GM13977 (cell line): ENCODE results near the gene CDH23.

Experiments
- DNase-seq: peaks from one replicate; pipeline ENCODE4 v3.0.0; 2012; ENCODE audit warnings: low spot score
- in situ Hi-C: fragments of 300-500 bp; cut with MboI; formaldehyde crosslinking; loops from one replicate; pipeline ENCODE4 v1.12.0; 2022; ENCODE audit warnings: low sequenced_read_pairs, low pct_unique_long_range_greater_than_20kb, mixed read lengths, inconsistent platforms; ENCODE audit not compliant: unreplicated experiment
- TF ChIP-seq, protein P1 (sequence below): IDR thresholded peaks from 2 replicates; pipeline ENCODE4 v1.5.1; 2012; ENCODE audit warnings: mild to moderate bottlenecking, control low read depth; ENCODE audit not compliant: insufficient read depth; ENCODE audit errors: extremely low read depth, missing control alignments

The CDH23 gene

DNA sequence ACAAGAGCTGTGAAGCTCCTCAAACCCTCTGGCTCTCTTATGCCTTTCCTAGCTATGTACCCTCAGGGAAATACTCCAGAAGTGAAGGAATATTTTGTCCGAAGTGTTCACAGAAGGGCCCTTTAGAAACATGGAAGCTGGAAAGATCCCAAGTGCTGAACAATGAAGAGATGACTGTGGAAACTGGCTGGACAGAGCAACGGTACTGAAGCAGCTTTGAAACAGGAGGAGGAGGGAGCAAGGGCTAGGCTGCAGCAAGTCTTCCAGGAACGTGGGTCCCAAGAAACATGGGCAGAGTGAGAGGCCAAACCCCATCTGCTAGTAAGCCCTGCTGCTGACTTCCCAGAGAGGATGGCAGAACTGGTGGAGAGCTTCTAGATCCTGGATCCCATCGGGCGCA lies 457.3 kb downstream of the CDH23 start:
- in situ Hi-C loops: no loop called here
- no peak for DNase-seq
- TF ChIP-seq, protein P1, sequence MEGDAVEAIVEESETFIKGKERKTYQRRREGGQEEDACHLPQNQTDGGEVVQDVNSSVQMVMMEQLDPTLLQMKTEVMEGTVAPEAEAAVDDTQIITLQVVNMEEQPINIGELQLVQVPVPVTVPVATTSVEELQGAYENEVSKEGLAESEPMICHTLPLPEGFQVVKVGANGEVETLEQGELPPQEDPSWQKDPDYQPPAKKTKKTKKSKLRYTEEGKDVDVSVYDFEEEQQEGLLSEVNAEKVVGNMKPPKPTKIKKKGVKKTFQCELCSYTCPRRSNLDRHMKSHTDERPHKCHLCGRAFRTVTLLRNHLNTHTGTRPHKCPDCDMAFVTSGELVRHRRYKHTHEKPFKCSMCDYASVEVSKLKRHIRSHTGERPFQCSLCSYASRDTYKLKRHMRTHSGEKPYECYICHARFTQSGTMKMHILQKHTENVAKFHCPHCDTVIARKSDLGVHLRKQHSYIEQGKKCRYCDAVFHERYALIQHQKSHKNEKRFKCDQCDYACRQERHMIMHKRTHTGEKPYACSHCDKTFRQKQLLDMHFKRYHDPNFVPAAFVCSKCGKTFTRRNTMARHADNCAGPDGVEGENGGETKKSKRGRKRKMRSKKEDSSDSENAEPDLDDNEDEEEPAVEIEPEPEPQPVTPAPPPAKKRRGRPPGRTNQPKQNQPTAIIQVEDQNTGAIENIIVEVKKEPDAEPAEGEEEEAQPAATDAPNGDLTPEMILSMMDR: no peak

DNA sequence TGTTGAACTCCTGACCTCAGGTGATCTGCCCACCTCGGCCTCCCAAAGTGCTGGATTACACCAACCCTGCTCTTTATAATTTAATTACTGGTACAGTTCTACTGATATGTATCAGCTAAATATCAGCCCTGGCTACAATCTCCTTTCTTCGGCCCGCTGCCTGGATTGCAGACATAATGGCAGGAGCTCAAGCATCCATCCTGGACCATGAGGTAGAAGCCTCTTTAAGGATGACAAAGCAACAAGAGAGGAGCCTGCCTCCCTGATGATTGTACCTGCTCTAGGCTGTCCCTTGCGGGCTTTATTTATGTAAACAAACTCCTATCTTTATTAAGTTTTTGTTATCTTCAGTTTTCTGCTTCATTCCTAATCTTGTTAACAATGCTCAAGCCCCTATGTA lies 459.9 kb downstream of the CDH23 start:
- TF ChIP-seq, protein P1: no peak

DNA sequence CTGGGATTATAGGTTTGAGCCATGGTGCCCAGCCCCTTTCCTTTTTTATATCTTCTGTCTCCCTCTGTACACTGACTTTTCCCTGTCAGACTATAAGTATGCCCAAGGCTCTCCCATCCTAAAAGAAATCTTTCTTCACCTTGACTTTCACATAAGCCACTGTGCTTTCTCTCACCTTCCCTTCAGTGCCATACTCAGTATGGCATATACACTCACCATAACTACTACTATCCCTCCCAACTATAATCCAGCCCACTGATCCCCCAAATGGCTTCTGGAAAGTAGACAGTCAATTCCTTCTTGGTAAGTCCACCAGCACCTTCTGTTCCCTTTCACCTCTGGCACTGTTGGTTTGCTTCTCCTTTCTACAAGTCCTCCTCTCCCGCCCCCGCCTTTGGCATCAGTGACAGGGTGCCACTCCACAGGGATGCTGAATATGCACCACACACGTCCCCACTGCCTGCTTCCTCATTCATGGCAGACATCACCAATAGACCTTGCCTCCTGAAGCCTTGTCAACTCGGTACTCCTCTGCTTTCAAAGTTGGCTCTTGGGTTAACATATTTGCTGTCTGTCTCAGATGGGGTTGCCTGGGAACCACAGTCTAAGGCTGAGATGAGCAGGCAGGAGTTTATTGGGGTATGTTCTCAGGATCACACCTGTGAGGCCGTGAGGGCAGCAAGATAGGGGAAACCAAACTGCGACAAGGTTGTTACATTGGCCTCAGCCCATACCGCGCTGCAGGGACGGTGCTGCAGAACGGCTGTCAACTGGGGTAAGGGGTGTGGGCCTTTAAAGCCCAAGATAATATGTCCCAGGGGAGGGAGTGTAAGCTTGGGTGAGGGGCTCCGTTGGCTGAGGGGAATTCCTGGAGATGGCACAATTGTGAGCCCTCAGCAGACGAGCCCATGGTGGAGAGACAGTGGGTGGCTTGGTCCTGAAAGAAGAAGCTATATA lies 461.5 kb downstream of the CDH23 start:
- TF ChIP-seq, protein P1: no peak
- in situ Hi-C loops: no loop called here
- DNase-seq: no peak

More for the DNA sequence above, 459.9 kb downstream of the CDH23 start:
- in situ Hi-C loops: no loop called here
- DNase-seq: no peak

DNA sequence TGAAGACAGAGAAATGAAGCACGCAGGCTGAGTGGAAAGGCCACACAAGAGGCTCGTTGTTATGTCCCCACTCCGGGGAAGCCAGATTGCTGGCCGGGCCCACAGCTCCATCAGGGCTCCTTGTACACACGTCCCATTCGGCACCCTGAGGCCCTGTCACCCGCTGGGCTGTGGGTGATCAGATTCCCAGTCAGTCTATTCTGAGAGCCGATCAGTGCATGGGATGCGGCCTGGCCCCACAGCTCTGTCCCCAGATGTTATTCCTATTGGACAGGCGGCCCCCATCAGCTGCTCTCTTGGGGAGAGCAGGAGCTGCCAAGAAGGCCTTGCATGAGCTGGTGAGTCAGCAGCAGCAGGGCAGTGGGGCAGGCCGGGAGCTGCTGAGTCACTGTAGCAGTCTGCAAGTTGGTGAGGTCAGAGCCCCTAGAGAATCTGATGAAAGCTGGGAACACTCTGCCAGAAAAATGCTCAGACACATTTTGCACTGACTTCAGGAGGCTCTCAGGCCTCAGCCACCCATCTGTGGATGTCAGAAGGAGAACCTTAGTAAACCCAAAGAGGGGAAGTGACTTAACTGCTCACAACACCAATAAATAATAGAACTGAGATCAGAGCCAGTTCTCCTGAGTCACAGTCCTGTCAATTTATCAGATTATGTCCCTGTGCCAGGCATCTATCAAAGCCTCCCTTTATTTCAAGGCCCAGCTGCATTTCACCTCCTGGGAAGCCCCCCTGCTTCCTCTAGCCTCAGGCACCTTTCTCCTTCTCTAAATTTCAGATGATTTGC lies 463.7 kb downstream of the CDH23 start:
- TF ChIP-seq, protein P1: no peak
- no peak for DNase-seq
- in situ Hi-C loops: no loop called here

DNA sequence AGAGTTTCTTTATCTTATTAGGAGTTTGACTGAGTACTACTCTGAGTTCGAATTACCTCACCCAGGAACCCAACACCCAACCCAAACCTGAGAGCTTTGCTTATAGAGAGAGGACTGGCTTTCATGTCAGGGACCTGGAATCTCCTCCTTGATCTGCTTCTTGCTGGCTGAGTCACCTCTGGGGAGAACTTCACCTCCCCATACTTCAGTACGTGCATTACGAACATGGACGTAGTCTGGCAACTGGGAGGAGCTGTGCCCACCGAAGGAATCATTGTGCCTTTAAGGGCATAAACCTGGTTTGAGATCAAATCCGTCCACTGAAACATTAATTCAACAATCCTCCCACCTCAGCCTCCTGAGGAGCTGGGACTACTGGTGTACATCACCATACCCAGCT lies 466.5 kb downstream of the CDH23 start:
- in situ Hi-C loops: no loop called here
- no peak for DNase-seq
- TF ChIP-seq, protein P1: no peak

DNA sequence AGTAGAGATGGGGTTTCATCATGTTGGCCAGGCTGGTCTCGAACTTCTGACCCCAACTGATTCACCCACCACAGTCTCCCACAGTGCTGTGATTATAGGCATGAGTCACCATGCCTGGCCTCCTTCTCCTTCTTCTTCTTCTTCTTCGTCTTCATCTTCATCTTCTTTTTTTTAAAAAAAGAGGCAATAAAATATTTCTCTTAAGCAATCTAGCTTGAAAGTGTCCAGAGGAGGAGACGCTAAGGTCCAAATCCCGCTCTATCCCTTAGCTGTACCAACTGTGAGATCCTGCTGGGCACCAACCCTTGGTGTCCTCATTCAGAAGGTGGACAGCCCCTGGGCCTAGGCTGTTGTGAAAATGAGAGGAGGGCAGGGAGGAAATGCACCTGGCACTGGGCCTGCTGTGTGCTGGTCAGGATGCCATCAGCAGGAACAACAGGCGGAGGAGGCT lies 468.2 kb downstream of the CDH23 start:
- TF ChIP-seq, protein P1: no peak
- in situ Hi-C loops: no loop called here
- no peak for DNase-seq
